ENCODE results near the gene AGR2. TPM values are rescaled to one million over a fixed set of nuclear protein-coding genes. Genes with fewer than 3 reads are reported as not detected.

Gene AGR2
- total RNA-seq, 1 experiment from 2014 or later = 0.93 TPM

DNA sequence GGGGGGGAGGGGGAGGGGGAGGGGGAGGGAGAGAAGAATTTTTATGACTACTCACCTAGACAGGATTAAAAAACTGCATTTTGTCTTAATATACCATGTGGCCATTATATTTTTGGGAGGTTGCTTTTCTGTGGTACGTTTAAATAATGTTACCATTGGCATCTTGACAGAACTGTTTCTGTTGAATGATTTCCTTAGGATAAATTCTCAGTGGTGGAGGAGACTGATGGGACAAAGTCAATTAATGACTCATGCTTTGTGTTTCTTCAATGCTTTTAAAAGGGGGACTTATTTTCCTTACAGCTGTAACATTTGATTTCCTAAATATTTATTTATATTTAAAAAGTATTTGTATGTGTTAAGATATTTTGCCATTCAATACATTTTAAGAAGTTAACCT lies 13.7 kb downstream of the AGR2 start:
- ATAC-seq (no peak), DNase-seq (ENCODE audit: low read depth, low spot score) (no peak)
- H3K9me2 ChIP-seq (ENCODE audit: insufficient read depth) = no peaks in the 10 kb centered on the region
- H2AFZ ChIP-seq (ENCODE audit: low read depth, low read length, poor library complexity, severe bottlenecking) = no peak overlapping the region
- ChIA-PET POLR2A (no interaction called here), RAD21 (ENCODE audit: low non-redundant PET in 1 of 2, low total read pairs in 2 of 2, uncharacterized antibody in 2 of 2, unreplicated experiment in 2 of 2) (no interaction called here), CTCF (no interaction called here)
- intact Hi-C loops (cut with micrococcal nuclease) = no loop called here
- H3K27ac ChIP-seq (ENCODE audit: low read depth, low read length) = no peak overlapping the region
- no peak overlapping the region for H3K9ac ChIP-seq (ENCODE audit: low read length)
- H3K79me2 ChIP-seq (ENCODE audit: insufficient read depth, low read length) = no peaks in the 10 kb centered on the region
- H3K27me3 ChIP-seq (ENCODE audit: insufficient read depth, low read length) = no peaks in the 10 kb centered on the region
- H3K4me2 ChIP-seq (ENCODE audit: low read length) = no peak overlapping the region
- no TSS peak for BruUV-seq (replicated peaks)
- H3K36me3 ChIP-seq (ENCODE audit: control insufficient read depth in 1 of 2, insufficient read depth in 2 of 2, low read length in 2 of 2) = no peaks in the 10 kb centered on the region
- H4K20me1 ChIP-seq (ENCODE audit: insufficient read depth) = no peaks in the 10 kb centered on the region
- H3K4me3 ChIP-seq (replicated peaks in 1 of 2; ENCODE audit: low read depth in 1 of 2, low read length in 2 of 2) = no peak overlapping the region
- H3K4me1 ChIP-seq (ENCODE audit: control insufficient read depth in 1 of 2, insufficient read depth in 2 of 2, low read length in 2 of 2) = no peaks in the 10 kb centered on the region
- TF ChIP-seq SP1 (IDR thresholded peaks at IDR 0.05; ENCODE audit: low read depth) = no peak
- TF ChIP-seq EZH2phosphoT487 (IDR thresholded peaks at IDR 0.05; ENCODE audit: borderline replicate concordance) = no peak
- no peak for TF ChIP-seq RAD21 (IDR thresholded peaks at IDR 0.05; ENCODE audit: low read depth)
- TF ChIP-seq JUND (IDR thresholded peaks at IDR 0.05) = no peak
- no peak for TF ChIP-seq EZH2 (IDR thresholded peaks at IDR 0.05)
- TF ChIP-seq POLR2A (IDR thresholded peaks at IDR 0.05; ENCODE audit: borderline replicate concordance, extremely low read depth, insufficient read depth, insufficient read length) = no peak
- no peak for TF ChIP-seq REST (IDR thresholded peaks at IDR 0.05; ENCODE audit: low read depth)
- TF ChIP-seq, protein P1, sequence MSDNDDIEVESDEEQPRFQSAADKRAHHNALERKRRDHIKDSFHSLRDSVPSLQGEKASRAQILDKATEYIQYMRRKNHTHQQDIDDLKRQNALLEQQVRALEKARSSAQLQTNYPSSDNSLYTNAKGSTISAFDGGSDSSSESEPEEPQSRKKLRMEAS (IDR thresholded peaks at IDR 0.05) = no peak
- no peak for TF ChIP-seq CTCF (IDR thresholded peaks at IDR 0.05 in 2 of 3, conservative IDR thresholded peaks at IDR 0.05 in 1 of 3; ENCODE audit: borderline replicate concordance in 1 of 3, insufficient read depth in 1 of 3, low read depth in 2 of 3, low read length in 2 of 3)
- TF ChIP-seq, protein P2, sequence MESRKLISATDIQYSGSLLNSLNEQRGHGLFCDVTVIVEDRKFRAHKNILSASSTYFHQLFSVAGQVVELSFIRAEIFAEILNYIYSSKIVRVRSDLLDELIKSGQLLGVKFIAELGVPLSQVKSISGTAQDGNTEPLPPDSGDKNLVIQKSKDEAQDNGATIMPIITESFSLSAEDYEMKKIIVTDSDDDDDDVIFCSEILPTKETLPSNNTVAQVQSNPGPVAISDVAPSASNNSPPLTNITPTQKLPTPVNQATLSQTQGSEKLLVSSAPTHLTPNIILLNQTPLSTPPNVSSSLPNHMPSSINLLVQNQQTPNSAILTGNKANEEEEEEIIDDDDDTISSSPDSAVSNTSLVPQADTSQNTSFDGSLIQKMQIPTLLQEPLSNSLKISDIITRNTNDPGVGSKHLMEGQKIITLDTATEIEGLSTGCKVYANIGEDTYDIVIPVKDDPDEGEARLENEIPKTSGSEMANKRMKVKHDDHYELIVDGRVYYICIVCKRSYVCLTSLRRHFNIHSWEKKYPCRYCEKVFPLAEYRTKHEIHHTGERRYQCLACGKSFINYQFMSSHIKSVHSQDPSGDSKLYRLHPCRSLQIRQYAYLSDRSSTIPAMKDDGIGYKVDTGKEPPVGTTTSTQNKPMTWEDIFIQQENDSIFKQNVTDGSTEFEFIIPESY (IDR thresholded peaks at IDR 0.05; ENCODE audit: extremely low read depth, insufficient replicate concordance, low read length) = no peak
- TF ChIP-seq ELF1 (IDR thresholded peaks at IDR 0.05; ENCODE audit: borderline replicate concordance, low read depth) = no peak
- no peak for TF ChIP-seq ZNF274 (IDR thresholded peaks at IDR 0.05; ENCODE audit: low read depth, low read length)
- no peak for TF ChIP-seq POLR2AphosphoS5 (IDR thresholded peaks at IDR 0.05; ENCODE audit: low read depth, low read length)
- no peak for TF ChIP-seq ZFX (IDR thresholded peaks at IDR 0.05)
- TF ChIP-seq YY1 (IDR thresholded peaks at IDR 0.05; ENCODE audit: extremely low read depth, insufficient replicate concordance, low read depth, low read length) = no peak
- no peak for TF ChIP-seq TCF7L2 (IDR thresholded peaks at IDR 0.05; ENCODE audit: borderline replicate concordance, extremely low read depth, insufficient read depth, insufficient read length)
- no peak for TF ChIP-seq EGR1 (IDR thresholded peaks at IDR 0.05; ENCODE audit: low read depth)
- H3K9me3 ChIP-seq (ENCODE audit: control insufficient read depth in 1 of 2, insufficient read depth in 1 of 2, low read depth in 1 of 2, low read length in 2 of 2) = no peaks in the 10 kb centered on the region
